GM12874 (cell line): ENCODE data around the gene ARHGAP15.

Experiments
- CTCF ChIP-seq: IDR thresholded peaks from 2 replicates; pipeline ENCODE4 v1.5.1; 2011; ENCODE audit warnings: low read depth, mild to moderate bottlenecking, control low read depth, low read length, moderate library complexity; ENCODE audit not compliant: insufficient read depth

ARHGAP15 gene

GRCh38 chr2:143110758-143111428 is 18.3 kb upstream of the ARHGAP15 start:
- TF ChIP-seq CTCF, result peak; percentile 53; the same call in 1 of the 2 replicates

GRCh38 chr2:143117225-143117624 is 12.0 kb upstream of the ARHGAP15 start:
- TF ChIP-seq CTCF, result no peak

- no peak for TF ChIP-seq CTCF
Observed at GRCh38 chr2:143121079-143121478, 8.1 kb upstream of the ARHGAP15 start.

- TF ChIP-seq CTCF, result no peak
Observed at GRCh38 chr2:143121957-143122356, 7.3 kb upstream of the ARHGAP15 start.

GRCh38 chr2:143123911-143124310 is 5.3 kb upstream of the ARHGAP15 start:
- no peak for TF ChIP-seq CTCF

- TF ChIP-seq CTCF, result no peak
Observed at GRCh38 chr2:143124445-143124844, 4.8 kb upstream of the ARHGAP15 start.

- TF ChIP-seq CTCF, result no peak
Observed at GRCh38 chr2:143125717-143126116, 3.5 kb upstream of the ARHGAP15 start.
